Neural cell (in vitro differentiated cells): ENCODE data around the gene KIF5B.

ENCODE experiments used
- EZH2 ChIP-seq: fragments of 200-600, 300-800 bp; shearing (Covaris generic), sonication (generic); IDR thresholded peaks from 2 replicates; pipeline ENCODE4 v1.6.1; 2014; ENCODE audit warnings: antibody characterized with exemption, low read length, borderline replicate concordance, mild to moderate bottlenecking; ENCODE audit not compliant: insufficient read depth, poor library complexity, severe bottlenecking
- TF ChIP-seq, protein P1 (sequence below): fragments of 450-650 bp; IDR thresholded peaks from 2 replicates; pipeline ENCODE4 v1.5.1; 2014; ENCODE audit warnings: antibody characterized with exemption, mild to moderate bottlenecking, moderate library complexity; ENCODE audit not compliant: poor library complexity, severe bottlenecking

DNA sequence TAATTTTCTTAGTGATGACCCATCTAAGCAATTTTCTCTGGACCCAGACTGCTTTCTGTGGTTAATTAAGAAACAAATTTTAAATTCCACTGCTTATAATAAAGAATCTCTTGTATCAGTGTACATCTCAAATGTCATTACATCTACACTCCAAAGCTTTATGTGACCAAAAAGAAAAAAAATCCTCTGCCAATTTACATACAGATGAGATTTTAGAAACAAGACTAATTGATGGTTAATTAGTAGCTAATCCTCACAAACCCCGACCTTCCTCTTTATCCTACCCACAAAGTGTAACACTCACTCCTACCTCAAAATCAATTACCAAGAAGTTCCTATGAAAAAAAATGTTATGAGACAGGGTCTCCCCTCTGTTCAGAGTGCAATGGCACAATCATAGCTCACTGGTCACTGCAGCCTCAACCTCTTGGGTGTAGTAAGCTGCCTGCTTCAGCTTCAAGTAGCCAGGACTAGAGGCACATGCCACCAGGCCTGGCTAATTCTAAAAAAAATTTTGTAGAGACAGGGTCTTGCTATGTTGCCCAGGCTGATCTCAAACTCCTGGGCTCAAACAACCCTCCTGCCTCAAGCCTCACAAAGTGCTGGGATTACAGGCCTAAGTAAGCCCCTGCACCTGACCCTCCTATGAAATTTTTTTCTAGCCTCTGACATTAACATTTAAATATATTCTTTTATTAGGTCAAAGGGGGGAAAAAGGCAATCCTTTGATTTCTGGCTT lies 14.8 kb downstream of the KIF5B start:
- TF ChIP-seq, protein P1, sequence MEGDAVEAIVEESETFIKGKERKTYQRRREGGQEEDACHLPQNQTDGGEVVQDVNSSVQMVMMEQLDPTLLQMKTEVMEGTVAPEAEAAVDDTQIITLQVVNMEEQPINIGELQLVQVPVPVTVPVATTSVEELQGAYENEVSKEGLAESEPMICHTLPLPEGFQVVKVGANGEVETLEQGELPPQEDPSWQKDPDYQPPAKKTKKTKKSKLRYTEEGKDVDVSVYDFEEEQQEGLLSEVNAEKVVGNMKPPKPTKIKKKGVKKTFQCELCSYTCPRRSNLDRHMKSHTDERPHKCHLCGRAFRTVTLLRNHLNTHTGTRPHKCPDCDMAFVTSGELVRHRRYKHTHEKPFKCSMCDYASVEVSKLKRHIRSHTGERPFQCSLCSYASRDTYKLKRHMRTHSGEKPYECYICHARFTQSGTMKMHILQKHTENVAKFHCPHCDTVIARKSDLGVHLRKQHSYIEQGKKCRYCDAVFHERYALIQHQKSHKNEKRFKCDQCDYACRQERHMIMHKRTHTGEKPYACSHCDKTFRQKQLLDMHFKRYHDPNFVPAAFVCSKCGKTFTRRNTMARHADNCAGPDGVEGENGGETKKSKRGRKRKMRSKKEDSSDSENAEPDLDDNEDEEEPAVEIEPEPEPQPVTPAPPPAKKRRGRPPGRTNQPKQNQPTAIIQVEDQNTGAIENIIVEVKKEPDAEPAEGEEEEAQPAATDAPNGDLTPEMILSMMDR, result no peak
- TF ChIP-seq EZH2, result no peak
